Measurements from ENCODE around the gene FOXL1.

Gene FOXL1

DNA sequence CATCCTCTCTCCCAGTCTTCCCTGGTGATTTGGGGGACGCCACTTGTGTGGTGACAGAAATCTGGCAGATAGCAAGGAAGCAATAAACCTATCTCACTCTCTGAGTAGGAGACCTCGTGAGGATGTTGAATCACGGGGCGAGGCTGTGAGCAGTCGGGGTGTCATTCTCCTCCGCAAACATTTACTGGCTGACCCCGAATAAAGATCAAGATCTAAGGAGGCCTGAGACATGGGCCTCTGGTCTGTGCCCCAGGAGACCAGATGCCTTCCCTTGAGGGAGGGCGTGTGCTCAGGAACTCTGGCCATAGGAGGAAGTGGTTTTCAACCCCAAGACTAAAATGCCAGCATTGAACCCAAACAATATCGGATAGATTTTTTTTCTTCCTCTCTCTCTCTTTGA lies 53.1 kb downstream of the FOXL1 start:
- FAIRE-seq, result no peak
- DNase-seq (ENCODE audit: low spot score), result no peak

Data from urothelium cell line (cell line).